Lung (tissue), 12 donors: ENCODE measurements around the gene GTF2H1. TPM values are rescaled to one million over a fixed set of nuclear protein-coding genes. Genes with fewer than 3 reads are reported as not detected.
"Not testable (repeated sequence)": the region's sequence is repeated elsewhere in the genome, so short reads cannot be mapped to it uniquely, and the experiment has no call there.

Experiments
- ATAC-seq: fragments of 200-7000 bp; cut with Tn5 transposase; one replicate; pipeline ENCODE4 v1.9.1; 2020; ENCODE audit warnings: moderate number of reproducible peaks; ENCODE audit not compliant: insufficient read depth, low FRiP score
- DNase-seq, 3 donors: peaks; one replicate each; pipeline ENCODE4 v3.0.0-alpha.2; 2013 to 2017
- H3K27ac ChIP-seq, 2 donors: one replicate each; pipeline ENCODE4 v1.5.1; 2013; ENCODE audit warnings: mild to moderate bottlenecking in 2 of 2, moderate library complexity in 2 of 2, control low read depth in 1 of 2, inconsistent platforms in 1 of 2, low read depth in 1 of 2, low read length in 1 of 2
- H3K27me3 ChIP-seq, 3 donors: one replicate each; pipeline ENCODE4 v1.5.1; 2013; ENCODE audit warnings: low read length in 2 of 3; ENCODE audit not compliant: control insufficient read depth in 3 of 3, insufficient read depth in 3 of 3
- H3K36me3 ChIP-seq, 4 donors: one replicate each; pipeline ENCODE4 v1.5.1; 2013; ENCODE audit warnings: low read length in 4 of 4, mild to moderate bottlenecking in 1 of 4, moderate library complexity in 1 of 4; ENCODE audit not compliant: control insufficient read depth in 4 of 4, insufficient read depth in 4 of 4
- H3K4me1 ChIP-seq, 5 donors: one replicate each; pipeline ENCODE4 v1.5.1; 2013; ENCODE audit warnings: low read length in 5 of 5, mild to moderate bottlenecking in 2 of 5, moderate library complexity in 1 of 5; ENCODE audit not compliant: control insufficient read depth in 5 of 5, insufficient read depth in 5 of 5
- H3K4me3 ChIP-seq: one replicate; pipeline ENCODE4 v1.5.1; 2013; ENCODE audit warnings: mild to moderate bottlenecking, control low read depth, moderate library complexity
- H3K9ac ChIP-seq, 2 donors: one replicate each; pipeline ENCODE4 v1.5.1; 2013; ENCODE audit warnings: low read length in 2 of 2, control low read depth in 1 of 2; ENCODE audit not compliant: insufficient read depth in 1 of 2
- H3K9me3 ChIP-seq, 4 donors: one replicate each; pipeline ENCODE4 v1.5.1; 2013; ENCODE audit warnings: low read length in 3 of 4, mild to moderate bottlenecking in 1 of 4, moderate library complexity in 1 of 4; ENCODE audit not compliant: control insufficient read depth in 4 of 4, insufficient read depth in 3 of 4
- WGBS, 2 donors: extraction: QIAGEN DNeasy Blood & Tissue Kit; methylation state at CpG; one replicate each; pipeline ENCODE4 v1.1.7; 2013; 5-methylcytosine and 5-hydroxymethylcytosine counted together
- polyA plus RNA-seq, 2 donors: library from polyadenylated mRNA; stranded (reverse); fragments of 200-250 nt; gene quantifications; one replicate each; pipeline ENCODE4 v1.2.1, GENCODE V29; 2013
- total RNA-seq, 2 donors: library from RNA; depleted of rRNA in 1 of 2; stranded (reverse); fragments of >200 nt in 1 of 2; gene quantifications; one replicate each; pipeline ENCODE4 v1.2.1, GENCODE V29; 2014 to 2021
- TF ChIP-seq, protein P1 (sequence below): IDR thresholded peaks from 2 replicates; pipeline ENCODE4 v1.5.1; 2012; ENCODE audit warnings: mild to moderate bottlenecking; ENCODE audit errors: control extremely low read depth, extremely low read depth
- donor health status: control.
- donor health status: control.
- donor health status: Bipolar disorder and iron deficiency.
- donor health status: healthy.
- donor health status: DM: yes; HTN: yes; CAD: no.

GTF2H1 gene
- total and polyA plus RNA-seq, 4 donors = 20.2 to 87.9 (median 32.6) TPM

DNA sequence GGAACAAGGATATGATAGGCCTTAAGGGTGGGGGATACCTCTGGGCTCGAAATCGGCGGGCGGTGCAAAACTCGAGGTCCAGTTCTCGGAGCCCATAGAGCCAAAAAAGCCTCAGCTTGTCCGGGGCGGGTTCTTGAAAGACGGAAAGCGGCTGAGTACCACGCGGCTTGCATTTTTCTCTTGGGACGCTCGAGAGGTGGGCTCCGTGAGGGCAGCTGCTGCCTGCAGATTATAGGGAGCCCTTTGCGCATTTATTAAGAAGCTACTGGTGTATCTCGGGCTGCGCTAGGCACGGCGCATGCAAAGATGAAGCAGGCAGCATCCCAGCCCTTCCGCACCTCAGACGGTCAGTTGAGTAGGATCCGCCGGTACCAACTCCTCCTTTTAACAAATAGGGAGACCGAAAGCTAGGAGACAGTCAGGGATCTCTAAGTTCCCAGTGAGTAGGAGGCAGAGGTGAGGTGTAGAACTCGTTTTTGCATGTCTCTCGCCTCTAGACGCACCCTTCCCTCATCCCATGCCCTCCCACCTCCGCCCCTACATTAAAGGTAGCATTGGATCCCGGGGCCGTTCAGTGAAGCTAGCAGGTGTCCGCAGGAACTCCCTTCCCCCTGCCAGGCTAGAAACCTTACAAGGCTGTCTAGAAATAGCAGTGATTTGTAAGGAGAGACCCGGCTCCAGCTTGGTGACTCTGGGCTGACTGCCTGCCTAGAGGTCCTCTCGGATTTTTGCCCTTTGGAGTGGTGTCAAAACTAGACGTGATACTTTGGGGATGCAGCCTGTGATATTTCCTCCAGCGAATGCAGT lies 72.8 kb downstream of the GTF2H1 start:
- Histone ChIP-seq H3K4me1 (peaks cover 0 to 18% (median 4%) of the 10 kb centered on the region in 5 donors), H3K4me3 (peak overlapping the region; percentile 92), H3K36me3 (peaks cover 9 to 25% (median 20%) of the 10 kb centered on the region in 4 donors), H3K9me3 (no peaks in the 10 kb centered on the region), H3K27ac (peak overlapping the region; percentile 87 to 98), H3K27me3 (no peaks in the 10 kb centered on the region), H3K9ac (peak overlapping the region; percentile 86 to 93)
- DNase-seq = peak; percentile 31 to 51 (median 31)
- ATAC-seq = peak; percentile 0
- TF ChIP-seq, protein P1, sequence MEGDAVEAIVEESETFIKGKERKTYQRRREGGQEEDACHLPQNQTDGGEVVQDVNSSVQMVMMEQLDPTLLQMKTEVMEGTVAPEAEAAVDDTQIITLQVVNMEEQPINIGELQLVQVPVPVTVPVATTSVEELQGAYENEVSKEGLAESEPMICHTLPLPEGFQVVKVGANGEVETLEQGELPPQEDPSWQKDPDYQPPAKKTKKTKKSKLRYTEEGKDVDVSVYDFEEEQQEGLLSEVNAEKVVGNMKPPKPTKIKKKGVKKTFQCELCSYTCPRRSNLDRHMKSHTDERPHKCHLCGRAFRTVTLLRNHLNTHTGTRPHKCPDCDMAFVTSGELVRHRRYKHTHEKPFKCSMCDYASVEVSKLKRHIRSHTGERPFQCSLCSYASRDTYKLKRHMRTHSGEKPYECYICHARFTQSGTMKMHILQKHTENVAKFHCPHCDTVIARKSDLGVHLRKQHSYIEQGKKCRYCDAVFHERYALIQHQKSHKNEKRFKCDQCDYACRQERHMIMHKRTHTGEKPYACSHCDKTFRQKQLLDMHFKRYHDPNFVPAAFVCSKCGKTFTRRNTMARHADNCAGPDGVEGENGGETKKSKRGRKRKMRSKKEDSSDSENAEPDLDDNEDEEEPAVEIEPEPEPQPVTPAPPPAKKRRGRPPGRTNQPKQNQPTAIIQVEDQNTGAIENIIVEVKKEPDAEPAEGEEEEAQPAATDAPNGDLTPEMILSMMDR = no peak
- WGBS, 2 donors = 1% methylated on average over 36 of the region's 36 CpGs

DNA sequence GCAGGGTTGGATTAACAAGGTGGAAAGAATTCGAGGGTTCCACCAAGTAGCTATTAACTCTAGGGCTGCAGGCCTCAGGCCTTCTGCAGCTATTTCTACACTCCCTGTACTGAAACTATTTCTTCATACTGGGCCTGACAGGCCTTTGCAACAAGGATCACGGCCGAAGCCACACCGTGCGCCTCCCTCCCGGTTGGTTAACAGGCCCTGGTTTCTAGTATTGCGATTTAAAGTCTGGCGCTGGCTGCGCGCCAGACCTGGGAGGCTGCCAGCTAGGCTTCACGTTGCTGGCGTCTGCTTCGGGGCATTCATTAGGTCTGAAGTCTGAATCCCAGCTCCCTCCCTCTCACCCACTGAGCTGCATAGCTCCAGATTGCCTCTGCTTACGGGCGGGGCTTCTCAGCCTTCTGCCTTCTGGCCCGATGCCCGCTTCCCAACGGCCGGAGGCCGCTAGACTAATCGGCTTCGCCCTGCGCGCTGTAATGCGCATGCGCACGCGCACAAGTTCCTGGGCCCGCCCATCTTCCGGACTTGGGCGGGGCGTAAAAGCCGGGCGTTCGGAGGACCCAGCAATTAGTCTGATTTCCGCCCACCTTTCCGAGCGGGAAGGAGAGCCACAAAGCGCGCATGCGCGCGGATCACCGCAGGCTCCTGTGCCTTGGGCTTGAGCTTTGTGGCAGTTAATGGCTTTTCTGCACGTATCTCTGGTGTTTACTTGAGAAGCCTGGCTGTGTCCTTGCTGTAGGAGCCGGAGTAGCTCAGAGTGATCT lies 73.6 kb downstream of the GTF2H1 start:
- H3K9me3 ChIP-seq = no peaks in the 10 kb centered on the region
- ATAC-seq = peak; percentile 82
- H3K4me1 ChIP-seq = peaks cover 0 to 18% (median 4%) of the 10 kb centered on the region in 5 donors
- no peaks in the 10 kb centered on the region for H3K27me3 ChIP-seq
- peaks cover 14 to 30% (median 24%) of the 10 kb centered on the region in 4 donors for H3K36me3 ChIP-seq
- H3K4me3 ChIP-seq = peak overlapping the region; percentile 92
- DNase-seq = peak; percentile 99 to 100 (median 100)
- peak overlapping the region; percentile 87 to 98 for H3K27ac ChIP-seq
- 0% methylated on average over 46 of the region's 46 CpGs for WGBS, 2 donors
- H3K9ac ChIP-seq = peak overlapping the region; percentile 90 to 93
- TF ChIP-seq, protein P1 = no peak

DNA sequence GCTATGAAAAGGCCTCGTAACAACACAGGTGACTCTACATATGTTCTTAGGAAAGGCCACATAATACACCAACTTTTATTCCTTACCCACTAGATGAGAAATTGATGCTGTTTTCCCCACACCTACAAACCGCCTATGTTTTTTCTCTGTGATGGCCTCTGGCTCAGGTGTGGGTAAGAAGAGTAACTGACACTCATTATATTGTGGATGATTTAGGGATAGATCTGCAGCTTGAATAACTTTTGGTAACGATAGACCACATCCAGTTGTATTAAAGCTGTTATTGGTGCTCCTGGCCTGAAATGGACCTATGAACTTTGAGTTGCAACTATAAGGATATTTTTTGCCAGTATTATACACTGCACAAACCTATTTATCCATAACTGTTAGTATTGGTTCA lies 75.6 kb downstream of the GTF2H1 start:
- no peaks in the 10 kb centered on the region for H3K9me3 ChIP-seq
- H3K9ac ChIP-seq = no peak overlapping the region
- peaks cover 22 to 40% (median 30%) of the 10 kb centered on the region in 4 donors for H3K36me3 ChIP-seq
- DNase-seq (no peak), ATAC-seq (no peak)
- no peaks in the 10 kb centered on the region for H3K27me3 ChIP-seq
- TF ChIP-seq, protein P1 = no peak
- WGBS, 2 donors = 98% methylated on average over 3 of the region's 3 CpGs
- H3K4me1 ChIP-seq = peaks cover 0 to 18% (median 4%) of the 10 kb centered on the region in 5 donors
- H3K27ac ChIP-seq = no peak overlapping the region
- H3K4me3 ChIP-seq = no peak overlapping the region

DNA sequence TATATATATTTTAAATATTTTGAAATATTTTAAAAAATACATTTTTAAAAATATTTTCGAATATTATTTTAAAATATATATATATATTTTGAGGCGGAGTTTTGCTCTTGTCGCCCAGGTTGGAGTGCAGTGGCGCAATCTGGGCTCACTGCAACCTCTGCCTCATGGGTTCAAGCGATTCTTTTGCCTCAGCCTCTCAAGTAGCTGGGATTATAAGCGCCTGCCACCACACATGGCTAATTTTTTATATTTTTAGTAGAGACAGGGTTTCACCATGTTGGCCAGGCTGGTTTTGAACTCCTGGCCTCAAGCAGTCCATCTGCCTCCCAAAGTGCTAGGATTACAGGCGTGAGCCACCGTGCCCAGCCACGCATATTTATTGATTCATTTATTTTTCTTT lies 78.7 kb downstream of the GTF2H1 start:
- WGBS, 2 donors = 94 to 95% methylated on average over 9 of the region's 9 CpGs
- not testable (repeated sequence) for H3K9ac ChIP-seq, ATAC-seq, H3K27ac ChIP-seq, H3K4me1 ChIP-seq, H3K4me3 ChIP-seq, H3K27me3 ChIP-seq, DNase-seq, H3K9me3 ChIP-seq
- H3K36me3 ChIP-seq = peaks cover 39 to 56% (median 44%) of the 10 kb centered on the region in 4 donors
